Cerebellar nuclear complex (tissue), 1 donor: ENCODE measurements around the gene TBC1D9B.

Experiments
- DNase-seq, 2 experiments: peaks; one replicate each; lab custom pipeline; 2025; lab: John Stamatoyannopoulos, UW

TBC1D9B gene

DNA sequence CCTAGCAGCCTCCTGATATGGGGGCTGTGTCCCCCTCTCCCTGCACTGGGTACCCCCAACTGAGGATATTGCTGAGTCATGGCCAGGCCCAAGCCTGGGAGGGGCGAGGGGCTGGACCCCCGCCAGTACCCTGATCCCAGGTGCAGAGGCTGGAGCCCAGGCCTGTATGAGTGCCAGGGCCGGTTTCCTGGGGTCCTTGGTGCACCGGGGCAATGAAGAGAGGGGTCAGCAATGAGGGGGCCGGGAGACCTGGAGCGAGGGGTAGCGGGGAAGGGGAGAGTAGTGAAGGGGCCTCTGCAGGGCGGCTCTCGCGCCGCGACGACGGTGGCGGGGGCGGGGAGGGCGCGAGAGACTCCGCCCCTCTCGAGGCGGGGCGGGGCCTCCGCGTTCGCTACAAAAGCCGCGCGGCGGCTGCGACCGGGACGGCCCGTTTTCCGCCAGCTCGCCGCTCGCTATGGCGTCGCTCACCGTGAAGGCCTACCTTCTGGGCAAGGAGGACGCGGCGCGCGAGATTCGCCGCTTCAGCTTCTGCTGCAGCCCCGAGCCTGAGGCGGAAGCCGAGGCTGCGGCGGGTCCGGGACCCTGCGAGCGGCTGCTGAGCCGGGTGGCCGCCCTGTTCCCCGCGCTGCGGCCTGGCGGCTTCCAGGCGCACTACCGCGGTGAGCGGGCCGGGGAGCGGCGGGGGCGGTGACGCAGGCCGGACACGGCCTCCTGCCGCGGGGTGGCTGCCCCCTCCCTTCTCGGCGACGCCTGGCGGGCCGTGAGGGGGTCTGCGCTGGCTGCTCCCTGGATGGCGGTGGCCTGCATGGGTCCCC, 87.0 kb downstream of the TBC1D9B start, which contains the start of gene SQSTM1:
SQSTM1 (plus strand) TSS at position 423 of the 815 bp plus-strand sequence; CDS start at position 455, 32 bp downstream.
- no peak for DNase-seq

GRCh38 chr5:179820127-179820482, 87.6 kb downstream of the TBC1D9B start:
- DNase-seq = no peak

GRCh38 chr5:179819296-179820126, 88.2 kb downstream of the TBC1D9B start:
- no peak for DNase-seq

DNA sequence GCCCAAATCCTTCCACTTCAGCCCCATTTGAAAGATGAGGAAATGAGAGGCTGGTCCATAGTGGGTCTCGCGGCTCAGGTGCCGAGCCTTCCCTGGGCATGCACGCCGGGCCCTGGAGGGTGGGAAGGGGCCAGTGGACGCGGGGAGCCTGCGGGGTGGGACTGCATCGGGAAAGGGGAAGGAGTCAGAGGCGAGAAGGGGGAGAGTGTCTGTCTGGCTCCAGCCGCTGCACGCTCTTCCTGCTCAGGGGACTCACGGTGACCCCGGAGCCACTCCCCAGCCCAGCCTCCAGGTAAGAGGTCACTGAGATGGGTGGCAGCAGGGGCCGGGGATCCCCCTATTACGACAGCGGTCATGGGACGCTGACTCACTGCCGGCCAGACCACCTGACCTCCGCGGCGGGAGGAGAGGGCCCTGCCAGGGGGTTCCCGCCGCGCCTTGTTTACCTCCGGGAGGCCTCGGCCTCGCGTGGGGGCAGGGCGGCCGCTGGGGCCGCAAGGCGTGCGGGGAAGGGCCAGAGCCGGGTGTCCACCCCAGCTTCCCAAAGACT, 88.9 kb downstream of the TBC1D9B start:
- DNase-seq = peak in 1 of 2 experiments; percentile 28

DNA sequence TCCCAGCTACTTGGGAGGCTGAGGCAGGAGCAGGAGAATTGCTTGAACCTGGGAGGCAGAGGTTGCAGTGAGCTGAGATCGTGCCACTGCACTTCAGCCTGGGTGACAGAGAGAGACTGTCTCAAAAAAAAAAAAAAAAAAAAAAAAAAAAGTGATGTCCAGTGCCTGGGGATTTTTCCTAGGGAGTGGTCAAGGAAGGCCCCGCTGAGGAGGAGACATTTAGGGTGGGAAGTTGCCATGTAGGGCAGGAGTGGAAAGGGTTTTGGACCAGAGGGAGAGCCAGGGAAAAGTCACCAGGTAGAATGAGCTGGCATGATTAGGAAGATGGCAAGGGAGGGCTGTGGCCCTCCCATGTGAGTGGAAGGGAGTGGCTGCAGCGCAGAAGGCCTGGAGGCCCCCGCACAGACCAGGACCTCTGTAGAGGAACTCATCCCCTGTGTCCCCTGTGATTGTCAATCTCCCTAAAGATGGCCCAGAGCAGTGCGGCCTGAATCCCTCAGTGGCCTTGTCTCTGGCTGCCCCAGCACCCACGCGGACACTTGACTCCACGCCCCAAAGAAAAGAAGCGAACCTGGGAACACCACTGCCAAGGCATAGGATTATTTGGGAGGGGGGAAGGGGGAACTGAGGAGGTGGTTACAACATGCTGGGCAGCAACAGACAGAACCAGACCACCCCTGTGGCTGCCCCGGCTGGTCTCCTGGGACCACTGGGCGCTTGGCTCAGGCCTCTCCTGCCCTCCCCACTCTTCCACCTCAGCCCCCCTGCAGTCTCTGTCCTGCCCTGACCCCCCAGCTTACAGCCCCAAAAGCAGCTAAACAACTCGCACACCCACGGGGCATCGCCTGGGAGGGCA, 89.6 kb downstream of the TBC1D9B start:
- no peak for DNase-seq

DNA sequence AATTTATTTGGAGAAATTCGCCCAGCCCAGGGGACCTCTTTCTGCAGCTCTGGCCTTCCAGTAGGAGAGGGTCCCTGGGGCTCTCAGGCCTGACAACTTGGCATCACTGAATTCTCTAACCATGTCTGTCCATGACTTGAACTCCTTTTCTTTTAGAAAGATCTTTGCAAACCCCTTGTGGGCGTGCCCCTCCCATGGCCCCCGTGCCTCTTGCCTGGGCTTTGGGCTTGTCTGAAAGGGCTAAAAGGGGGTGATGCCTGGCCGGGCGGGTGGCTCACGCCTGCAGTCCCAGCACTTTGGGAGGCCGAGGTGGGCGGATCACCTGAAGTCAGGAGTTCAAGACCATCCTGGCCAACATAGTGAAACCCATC, 90.2 kb downstream of the TBC1D9B start:
- DNase-seq = no peak

DNA sequence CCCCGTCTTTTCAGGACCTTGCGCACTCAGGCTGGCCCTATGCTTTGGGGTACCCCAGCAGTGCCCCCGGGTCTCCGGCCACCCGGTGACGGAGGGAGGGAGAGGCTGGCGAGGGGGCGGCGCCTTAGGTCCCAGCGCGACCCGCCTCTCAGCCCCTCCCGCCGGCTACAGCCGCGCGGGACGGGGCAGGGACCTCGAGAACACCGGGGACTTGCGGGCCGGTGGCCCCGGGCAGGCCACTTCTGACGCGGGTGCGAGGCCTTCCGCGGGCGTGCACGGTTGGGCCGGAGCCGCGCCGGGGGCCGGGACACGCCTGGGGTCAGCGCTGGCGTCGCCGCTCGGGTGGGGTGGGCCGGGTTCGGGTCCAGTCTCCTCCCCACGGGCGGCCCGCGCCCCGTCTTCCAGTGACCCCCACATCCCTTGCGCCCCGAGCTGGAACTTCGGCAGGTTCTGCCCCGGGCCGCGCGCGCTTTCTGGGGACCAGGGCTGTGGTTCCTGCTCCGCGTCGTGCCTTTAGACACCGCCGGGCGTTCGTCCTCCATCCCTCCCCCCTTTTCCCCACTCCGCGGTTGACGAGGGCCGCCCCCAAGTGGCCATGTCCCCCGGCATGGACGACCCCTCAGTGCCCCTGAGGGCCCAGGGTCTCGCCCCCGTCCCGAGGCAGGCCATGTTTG, 90.8 kb downstream of the TBC1D9B start:
- no peak for DNase-seq

GRCh38 chr5:179816401-179816795, 91.3 kb downstream of the TBC1D9B start:
- no peak for DNase-seq

- no peak for DNase-seq
Measured at GRCh38 chr5:179815491-179816249, 92.0 kb downstream of the TBC1D9B start.

GRCh38 chr5:179814090-179814489, 93.6 kb downstream of the TBC1D9B start:
- no peak for DNase-seq

DNA sequence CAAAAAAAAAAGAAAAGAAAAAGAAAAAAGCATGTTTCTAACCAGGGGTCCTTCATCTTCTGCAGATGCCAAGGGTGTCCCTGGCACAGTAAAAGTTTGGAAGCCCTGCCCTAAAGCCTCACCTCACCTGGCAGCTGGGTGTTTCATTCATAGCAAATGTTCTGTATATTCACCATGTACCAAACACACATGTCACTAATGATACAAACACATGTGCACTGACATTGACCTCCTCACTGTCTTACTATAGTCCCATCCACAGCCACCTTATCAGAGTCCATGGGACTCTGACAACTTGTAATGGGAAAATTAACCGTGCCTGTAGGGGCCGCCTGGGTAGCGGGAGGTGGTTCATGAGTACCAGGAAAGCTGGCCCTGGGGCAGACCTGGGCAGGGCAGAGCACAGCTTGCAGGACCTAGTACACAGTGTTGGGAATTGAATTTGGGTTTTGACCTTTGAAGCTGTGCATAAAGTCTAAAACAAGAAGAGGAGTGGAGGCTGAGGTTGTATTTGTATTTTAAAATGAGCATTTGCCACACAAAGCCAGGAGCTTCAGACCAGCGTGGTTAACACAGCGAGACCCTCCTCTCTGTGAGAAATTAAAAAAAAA, 94.6 kb downstream of the TBC1D9B start:
- DNase-seq = no peak

DNA sequence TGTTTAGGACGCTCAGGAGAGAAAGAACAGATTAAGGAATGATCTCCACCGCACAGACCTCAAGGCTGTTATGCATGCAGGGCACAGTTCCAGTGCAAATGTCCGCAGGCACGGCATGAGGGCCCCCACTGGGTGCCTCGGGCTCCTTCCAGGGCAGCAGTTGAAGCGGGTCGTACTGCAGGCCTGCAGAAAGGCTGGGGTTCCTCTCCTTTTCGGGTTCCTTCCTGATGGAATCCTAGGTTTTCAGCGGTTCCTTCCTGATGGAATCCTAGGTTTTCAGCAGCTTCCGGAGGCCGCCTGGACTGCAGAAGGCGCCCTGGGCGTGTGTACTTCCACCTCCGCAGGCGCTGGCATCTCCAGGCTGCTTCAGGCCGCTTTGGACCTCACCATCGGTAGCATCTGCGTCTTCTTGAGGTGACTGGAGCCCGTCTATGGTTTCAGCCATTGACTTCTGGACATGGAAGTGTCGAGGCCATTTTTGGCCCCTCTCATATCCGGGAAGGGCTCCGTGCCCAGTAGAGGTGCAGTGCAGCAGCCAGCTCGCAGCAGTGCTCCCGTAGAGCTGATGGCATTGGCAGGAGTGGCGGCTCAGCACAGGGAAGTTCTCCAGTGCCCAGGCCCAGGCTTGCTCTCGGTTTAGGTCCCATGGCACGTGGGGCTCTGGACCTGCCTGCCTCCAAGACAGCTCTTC, 95.4 kb downstream of the TBC1D9B start:
- DNase-seq = peak; percentile 53 to 91
